ENCODE measurements around the gene LAMA5.
"Not testable (repeated sequence)": the region's sequence is repeated elsewhere in the genome, so short reads cannot be mapped to it uniquely, and the experiment has no call there.

Gene LAMA5

GRCh38 chr20:62387933-62388635, 21.0 kb upstream of the LAMA5 start:
- peak; percentile 33 for DNase-seq

- no peak for DNase-seq
Measured at GRCh38 chr20:62387219-62387913, 20.3 kb upstream of the LAMA5 start.

GRCh38 chr20:62386383-62387218, 19.5 kb upstream of the LAMA5 start, which contains the start of gene RPS21:
TSS of gene RPS21 (plus strand) at chr20:62387103. CDS start at chr20:62387339, 236 bp downstream.
- DNase-seq = peak; percentile 94

GRCh38 chr20:62382306-62383198, 15.4 kb upstream of the LAMA5 start:
- DNase-seq = peak; percentile 87

GRCh38 chr20:62381842-62382241, 14.7 kb upstream of the LAMA5 start:
- DNase-seq = no peak

GRCh38 chr20:62381202-62381797, 14.2 kb upstream of the LAMA5 start:
- DNase-seq = no peak

GRCh38 chr20:62378215-62378614, 11.1 kb upstream of the LAMA5 start:
- DNase-seq = no peak

GRCh38 chr20:62377615-62378178, 10.6 kb upstream of the LAMA5 start:
- no peak for DNase-seq

GRCh38 chr20:62377064-62377461, 10.0 kb upstream of the LAMA5 start:
- DNase-seq = no peak

GRCh38 chr20:62376112-62377063, 9.3 kb upstream of the LAMA5 start:
- no peak for DNase-seq

- DNase-seq = no peak
Measured at GRCh38 chr20:62374331-62375152, 7.4 kb upstream of the LAMA5 start.

- DNase-seq = not testable (repeated sequence)
Measured at GRCh38 chr20:62373631-62374179, 6.6 kb upstream of the LAMA5 start.

GRCh38 chr20:62372042-62372993, 5.2 kb upstream of the LAMA5 start:
- DNase-seq = no peak

GRCh38 chr20:62371588-62372041, 4.5 kb upstream of the LAMA5 start:
- no peak for DNase-seq

GRCh38 chr20:62370807-62371587, 3.9 kb upstream of the LAMA5 start:
- DNase-seq = no peak

- DNase-seq = peak; percentile 78
Measured at GRCh38 chr20:62370115-62370806, 3.1 kb upstream of the LAMA5 start.

GRCh38 chr20:62369815-62370114, 2.7 kb upstream of the LAMA5 start:
- no peak for DNase-seq

All from activated CD4-positive, alpha-beta T cell treated with anti-CD3 and anti-CD28 coated beads for 48 hours (primary cell).